ENCODE measurements around the gene COA3.

The COA3 gene

DNA sequence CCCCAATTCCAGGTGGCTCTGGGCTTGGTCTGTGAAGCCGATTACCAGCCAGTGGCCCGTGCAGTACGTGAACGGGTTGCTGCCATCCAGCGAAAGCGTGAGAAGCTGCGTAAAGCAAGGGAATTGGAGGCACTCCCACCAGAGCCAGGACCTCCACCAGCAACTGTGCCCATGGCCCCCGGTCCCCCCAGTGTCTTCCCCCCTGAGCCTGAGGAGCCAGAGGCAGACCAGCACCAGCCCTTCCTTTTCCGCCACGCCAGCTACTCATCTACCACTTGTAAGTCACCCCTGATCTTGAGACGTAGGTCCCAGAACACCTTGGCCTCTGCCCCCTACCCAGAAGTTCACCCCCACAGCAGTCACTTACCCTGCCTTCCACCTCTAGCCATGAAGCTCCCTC is 11.2 kb downstream of the COA3 start:
- H3K27ac ChIP-seq = no peak overlapping the region
- no peak overlapping the region for H3K4me3 ChIP-seq
- TF ChIP-seq, protein P1, sequence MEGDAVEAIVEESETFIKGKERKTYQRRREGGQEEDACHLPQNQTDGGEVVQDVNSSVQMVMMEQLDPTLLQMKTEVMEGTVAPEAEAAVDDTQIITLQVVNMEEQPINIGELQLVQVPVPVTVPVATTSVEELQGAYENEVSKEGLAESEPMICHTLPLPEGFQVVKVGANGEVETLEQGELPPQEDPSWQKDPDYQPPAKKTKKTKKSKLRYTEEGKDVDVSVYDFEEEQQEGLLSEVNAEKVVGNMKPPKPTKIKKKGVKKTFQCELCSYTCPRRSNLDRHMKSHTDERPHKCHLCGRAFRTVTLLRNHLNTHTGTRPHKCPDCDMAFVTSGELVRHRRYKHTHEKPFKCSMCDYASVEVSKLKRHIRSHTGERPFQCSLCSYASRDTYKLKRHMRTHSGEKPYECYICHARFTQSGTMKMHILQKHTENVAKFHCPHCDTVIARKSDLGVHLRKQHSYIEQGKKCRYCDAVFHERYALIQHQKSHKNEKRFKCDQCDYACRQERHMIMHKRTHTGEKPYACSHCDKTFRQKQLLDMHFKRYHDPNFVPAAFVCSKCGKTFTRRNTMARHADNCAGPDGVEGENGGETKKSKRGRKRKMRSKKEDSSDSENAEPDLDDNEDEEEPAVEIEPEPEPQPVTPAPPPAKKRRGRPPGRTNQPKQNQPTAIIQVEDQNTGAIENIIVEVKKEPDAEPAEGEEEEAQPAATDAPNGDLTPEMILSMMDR (IDR thresholded peaks at IDR 0.05) = no peak
- DNase-seq (ENCODE audit: low spot score) = no peak

DNA sequence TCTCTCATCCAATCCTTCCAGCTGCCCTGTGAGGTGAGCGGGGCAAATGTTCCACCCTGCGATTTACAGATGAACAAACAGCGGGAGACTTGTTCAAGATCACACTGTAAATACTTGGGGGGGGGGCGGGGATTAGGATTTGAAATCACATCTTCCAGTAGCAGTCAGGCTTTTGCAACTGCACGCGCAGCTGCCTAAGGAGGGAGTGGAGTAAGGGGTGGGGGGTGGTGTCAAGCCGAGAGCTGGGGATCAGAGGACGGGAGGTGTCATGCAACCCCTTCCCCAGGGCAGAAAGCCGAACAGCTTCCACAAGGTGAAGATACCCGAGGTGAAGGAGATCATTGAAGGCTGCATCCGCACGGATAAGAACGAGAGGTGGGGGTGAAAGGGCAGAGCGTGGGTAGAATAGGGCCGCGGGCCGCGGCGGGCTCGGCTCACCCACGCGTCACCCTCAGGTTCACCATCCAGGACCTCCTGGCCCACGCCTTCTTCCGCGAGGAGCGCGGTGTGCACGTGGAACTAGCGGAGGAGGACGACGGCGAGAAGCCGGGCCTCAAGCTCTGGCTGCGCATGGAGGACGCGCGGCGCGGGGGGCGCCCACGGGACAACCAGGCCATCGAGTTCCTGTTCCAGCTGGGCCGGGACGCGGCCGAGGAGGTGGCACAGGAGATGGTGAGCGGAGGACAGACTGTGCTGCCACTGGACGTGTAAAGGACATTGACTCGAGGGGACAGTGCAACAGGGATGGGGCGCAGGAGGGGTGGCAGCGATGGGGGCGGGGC is 13.5 kb downstream of the COA3 start:
- no peak for DNase-seq (ENCODE audit: low spot score)
- H3K4me3 ChIP-seq = peak overlapping the region; percentile 28

DNA sequence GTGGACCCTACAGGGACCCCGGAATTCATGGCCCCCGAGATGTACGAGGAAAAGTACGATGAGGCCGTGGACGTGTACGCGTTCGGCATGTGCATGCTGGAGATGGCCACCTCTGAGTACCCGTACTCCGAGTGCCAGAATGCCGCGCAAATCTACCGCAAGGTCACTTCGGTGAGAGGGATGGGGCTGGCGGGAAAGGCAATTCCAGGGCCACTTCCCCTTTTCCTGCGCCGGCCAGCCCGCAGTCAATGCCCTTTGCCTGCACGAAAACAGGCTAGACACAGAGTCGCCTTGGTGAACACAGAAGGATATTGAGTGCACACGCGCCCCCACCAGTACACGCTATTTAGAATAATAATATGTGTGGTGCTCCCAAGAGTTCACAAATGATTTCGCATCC is 14.1 kb downstream of the COA3 start:
- Histone ChIP-seq H3K4me3 (peak overlapping the region; percentile 28), H3K27ac (no peak overlapping the region)
- DNase-seq (ENCODE audit: low spot score) = no peak
- TF ChIP-seq, protein P1 (IDR thresholded peaks at IDR 0.05) = no peak

More for the DNA sequence above, 13.5 kb downstream of the COA3 start:
- H3K27ac ChIP-seq = no peak overlapping the region
- TF ChIP-seq, protein P1 (IDR thresholded peaks at IDR 0.05) = no peak

GRCh38 chr17:42783791-42784138 is 14.7 kb downstream of the COA3 start:
- no peak for DNase-seq (ENCODE audit: low spot score)
- H3K27ac ChIP-seq = no peak overlapping the region

GRCh38 chr17:42783062-42783790 is 15.3 kb downstream of the COA3 start:
- Histone ChIP-seq H3K4me3 (no peak overlapping the region), H3K27ac (no peak overlapping the region)
- TF ChIP-seq, protein P1 (IDR thresholded peaks at IDR 0.05) = no peak
- no peak for DNase-seq (ENCODE audit: low spot score)

More at GRCh38 chr17:42783791-42784138, 14.7 kb downstream of the COA3 start:
- TF ChIP-seq, protein P1 (IDR thresholded peaks at IDR 0.05) = no peak
- H3K4me3 ChIP-seq = no peak overlapping the region

DNA sequence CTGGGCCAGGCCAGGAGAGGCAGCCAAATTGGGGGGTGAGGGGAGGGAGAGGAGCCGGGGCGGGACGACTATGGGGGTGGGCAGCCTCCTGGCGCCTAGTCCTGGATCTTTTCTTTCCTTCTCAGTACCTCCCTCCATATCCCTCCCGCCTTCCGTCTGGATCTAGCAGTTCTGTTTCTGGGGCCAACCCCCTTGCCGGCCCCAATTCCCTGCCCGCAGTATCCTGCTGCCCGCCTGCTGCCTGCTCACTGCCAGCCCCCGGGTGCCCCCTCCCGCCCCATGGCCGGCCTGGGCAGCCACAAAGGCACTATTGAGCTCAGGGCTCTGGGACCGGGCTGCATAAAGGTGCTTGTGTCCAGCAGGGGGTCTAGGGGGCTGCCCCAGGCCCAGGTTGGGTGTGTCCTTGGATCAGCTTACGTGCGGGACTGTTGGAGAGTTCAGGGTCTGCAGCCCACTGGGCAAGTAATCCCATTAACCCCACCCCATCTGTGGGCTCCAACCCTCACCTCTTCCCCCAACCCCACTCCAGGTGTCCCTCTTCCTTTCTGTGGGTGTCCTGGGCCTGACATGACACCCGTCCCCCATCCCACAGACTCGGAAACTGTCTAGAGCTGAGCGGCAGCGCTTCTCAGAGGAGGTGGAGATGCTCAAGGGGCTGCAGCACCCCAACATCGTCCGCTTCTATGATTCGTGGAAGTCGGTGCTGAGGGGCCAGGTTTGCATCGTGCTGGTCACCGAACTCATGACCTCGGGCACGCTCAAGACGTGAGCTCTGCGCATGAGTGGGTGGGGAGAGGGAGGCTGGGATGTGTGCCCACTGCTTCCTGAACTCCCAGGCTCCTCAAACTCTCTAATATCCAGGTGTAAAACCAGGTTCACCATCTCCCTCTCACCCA is 16.1 kb downstream of the COA3 start:
- DNase-seq (ENCODE audit: low spot score) = no peak
- H3K4me3 ChIP-seq = no peak overlapping the region
- TF ChIP-seq, protein P1 (IDR thresholded peaks at IDR 0.05) = no peak
- no peak overlapping the region for H3K27ac ChIP-seq
